Measurements from ENCODE around the gene CRMP1.

The CRMP1 gene

GRCh38 chr4:5918331-5918985 is 25.6 kb upstream of the CRMP1 start:
- Histone ChIP-seq H3K4me3 (ENCODE audit: low read length) (no peak overlapping the region), H3K9ac (ENCODE audit: low read depth, low read length) (no peak overlapping the region), H3K9me3 (replicated peaks; ENCODE audit: low read length) (no peaks in the 10 kb centered on the region), H3K27me3 (ENCODE audit: control insufficient read depth, insufficient read depth, low read length) (peaks cover 27% of the 10 kb centered on the region), H3K36me3 (ENCODE audit: insufficient read depth, low read length) (no peaks in the 10 kb centered on the region), H3K4me2 (ENCODE audit: low read length) (no peak overlapping the region), H3K4me1 (ENCODE audit: control insufficient read depth, insufficient read depth, low read length) (no peaks in the 10 kb centered on the region)

GRCh38 chr4:5917672-5918071 is 24.8 kb upstream of the CRMP1 start:
- Histone ChIP-seq H3K36me3 (ENCODE audit: insufficient read depth, low read length) (no peaks in the 10 kb centered on the region), H3K9ac (ENCODE audit: low read depth, low read length) (no peak overlapping the region), H3K9me3 (replicated peaks; ENCODE audit: low read length) (no peaks in the 10 kb centered on the region), H3K4me2 (ENCODE audit: low read length) (no peak overlapping the region), H3K4me1 (ENCODE audit: control insufficient read depth, insufficient read depth, low read length) (no peaks in the 10 kb centered on the region), H3K27me3 (ENCODE audit: control insufficient read depth, insufficient read depth, low read length) (peaks cover 27% of the 10 kb centered on the region), H3K4me3 (ENCODE audit: low read length) (no peak overlapping the region)

- Histone ChIP-seq H3K36me3 (ENCODE audit: insufficient read depth, low read length) (no peaks in the 10 kb centered on the region), H3K27me3 (ENCODE audit: control insufficient read depth, insufficient read depth, low read length) (peaks cover 23% of the 10 kb centered on the region), H3K9me3 (replicated peaks; ENCODE audit: low read length) (no peaks in the 10 kb centered on the region), H3K4me1 (ENCODE audit: control insufficient read depth, insufficient read depth, low read length) (no peaks in the 10 kb centered on the region), H3K9ac (ENCODE audit: low read depth, low read length) (no peak overlapping the region), H3K4me3 (ENCODE audit: low read length) (no peak overlapping the region), H3K4me2 (ENCODE audit: low read length) (no peak overlapping the region)
Observed at GRCh38 chr4:5916229-5916628, 23.3 kb upstream of the CRMP1 start.

DNA sequence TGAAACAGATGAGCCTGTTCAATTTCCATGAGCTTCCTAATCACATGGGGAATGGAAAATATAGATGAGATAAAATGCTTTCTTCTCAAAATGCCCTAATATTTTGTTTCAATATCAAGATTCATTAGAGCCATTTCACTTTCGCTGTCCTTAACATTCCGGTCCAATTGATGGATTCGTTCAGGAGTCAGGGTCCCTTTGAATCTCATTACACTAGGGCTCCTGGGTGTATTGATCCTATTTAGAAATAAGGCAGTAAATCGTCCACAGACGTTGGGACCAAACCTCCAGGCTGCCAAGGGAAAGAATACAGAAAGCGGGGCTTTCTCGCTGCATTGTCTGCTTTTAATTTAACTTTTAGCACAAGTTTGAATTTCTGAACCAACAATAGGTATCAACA is 20.6 kb upstream of the CRMP1 start:
- peaks cover 19% of the 10 kb centered on the region for H3K27me3 ChIP-seq (ENCODE audit: control insufficient read depth, insufficient read depth, low read length)
- no peak overlapping the region for H3K9ac ChIP-seq (ENCODE audit: low read depth, low read length)
- H3K4me3 ChIP-seq (ENCODE audit: low read length) = no peak overlapping the region
- no peaks in the 10 kb centered on the region for H3K36me3 ChIP-seq (ENCODE audit: insufficient read depth, low read length)
- H3K4me2 ChIP-seq (ENCODE audit: low read length) = no peak overlapping the region
- no peaks in the 10 kb centered on the region for H3K9me3 ChIP-seq (replicated peaks; ENCODE audit: low read length)
- no peaks in the 10 kb centered on the region for H3K4me1 ChIP-seq (ENCODE audit: control insufficient read depth, insufficient read depth, low read length)

- Histone ChIP-seq H3K9me3 (replicated peaks; ENCODE audit: low read length) (no peaks in the 10 kb centered on the region), H3K9ac (ENCODE audit: low read depth, low read length) (no peak overlapping the region), H3K36me3 (ENCODE audit: insufficient read depth, low read length) (no peaks in the 10 kb centered on the region), H3K4me3 (ENCODE audit: low read length) (no peak overlapping the region), H3K4me1 (ENCODE audit: control insufficient read depth, insufficient read depth, low read length) (no peaks in the 10 kb centered on the region), H3K27me3 (ENCODE audit: control insufficient read depth, insufficient read depth, low read length) (peaks cover 12% of the 10 kb centered on the region), H3K4me2 (ENCODE audit: low read length) (no peak overlapping the region)
Observed at GRCh38 chr4:5912614-5913019, 19.7 kb upstream of the CRMP1 start.

DNA sequence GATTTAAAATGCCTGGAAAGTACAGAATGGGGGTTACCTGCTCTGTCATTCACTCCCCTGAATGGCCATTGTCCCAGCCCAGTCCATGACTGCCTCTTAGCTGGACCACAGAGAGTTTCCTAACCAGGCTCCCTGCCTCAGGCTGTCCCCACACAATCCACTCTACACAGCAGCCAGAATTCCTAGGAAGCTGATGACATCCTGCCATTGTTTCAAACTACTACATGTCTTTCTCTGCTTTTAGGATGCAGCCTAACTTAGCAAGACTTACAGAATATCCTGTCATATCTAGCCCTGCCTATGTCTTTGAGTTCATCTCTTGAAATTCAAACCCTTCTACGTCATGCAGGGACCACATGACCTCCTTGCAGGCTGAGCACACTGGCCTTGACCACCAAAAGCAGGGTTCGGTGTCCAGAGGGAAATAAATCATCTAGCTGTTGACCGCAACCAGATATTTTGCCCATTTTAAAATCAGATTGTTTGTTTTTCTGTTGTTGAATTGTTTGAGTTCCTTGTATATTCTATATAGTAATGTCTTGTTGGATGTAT is 16.1 kb upstream of the CRMP1 start:
- Histone ChIP-seq H3K4me2 (ENCODE audit: low read length) (no peak overlapping the region), H3K4me3 (ENCODE audit: low read length) (no peak overlapping the region), H3K9me3 (replicated peaks; ENCODE audit: low read length) (no peaks in the 10 kb centered on the region), H3K27me3 (ENCODE audit: control insufficient read depth, insufficient read depth, low read length) (peaks cover 6% of the 10 kb centered on the region), H3K4me1 (ENCODE audit: control insufficient read depth, insufficient read depth, low read length) (no peaks in the 10 kb centered on the region), H3K36me3 (ENCODE audit: insufficient read depth, low read length) (no peaks in the 10 kb centered on the region), H3K9ac (ENCODE audit: low read depth, low read length) (no peak overlapping the region)

GRCh38 chr4:5906191-5906590 is 13.3 kb upstream of the CRMP1 start:
- no peak overlapping the region for H3K9ac ChIP-seq (ENCODE audit: low read depth, low read length)
- no peaks in the 10 kb centered on the region for H3K36me3 ChIP-seq (ENCODE audit: insufficient read depth, low read length)
- no peak overlapping the region for H3K4me3 ChIP-seq (ENCODE audit: low read length)
- H3K4me1 ChIP-seq (ENCODE audit: control insufficient read depth, insufficient read depth, low read length) = no peaks in the 10 kb centered on the region
- no peak overlapping the region for H3K4me2 ChIP-seq (ENCODE audit: low read length)
- peaks cover 8% of the 10 kb centered on the region for H3K27me3 ChIP-seq (ENCODE audit: control insufficient read depth, insufficient read depth, low read length)
- no peaks in the 10 kb centered on the region for H3K9me3 ChIP-seq (replicated peaks; ENCODE audit: low read length)

GRCh38 chr4:5905714-5906113 is 12.8 kb upstream of the CRMP1 start:
- no peaks in the 10 kb centered on the region for H3K4me1 ChIP-seq (ENCODE audit: control insufficient read depth, insufficient read depth, low read length)
- no peak overlapping the region for H3K9ac ChIP-seq (ENCODE audit: low read depth, low read length)
- H3K4me2 ChIP-seq (ENCODE audit: low read length) = no peak overlapping the region
- no peaks in the 10 kb centered on the region for H3K9me3 ChIP-seq (replicated peaks; ENCODE audit: low read length)
- no peaks in the 10 kb centered on the region for H3K36me3 ChIP-seq (ENCODE audit: insufficient read depth, low read length)
- H3K27me3 ChIP-seq (ENCODE audit: control insufficient read depth, insufficient read depth, low read length) = peaks cover 10% of the 10 kb centered on the region
- no peak overlapping the region for H3K4me3 ChIP-seq (ENCODE audit: low read length)

DNA sequence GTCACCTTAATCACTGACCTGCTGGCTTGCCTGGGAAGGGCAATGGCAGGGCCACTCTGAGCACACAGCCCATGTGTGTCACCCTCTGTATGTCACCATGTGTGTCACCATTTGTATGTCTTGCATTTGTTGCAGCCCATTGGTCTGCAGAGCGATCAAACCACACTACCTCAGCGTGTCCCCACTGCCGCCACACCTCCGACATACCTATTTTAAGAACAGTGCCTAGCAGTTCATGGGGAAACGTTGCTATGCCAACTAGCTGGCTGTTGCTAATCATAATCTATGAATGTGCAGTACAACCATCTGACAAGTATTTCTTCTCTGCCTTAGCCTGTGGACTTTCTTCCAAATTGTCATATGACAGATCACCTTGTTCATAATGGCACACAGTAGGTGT is 8.0 kb upstream of the CRMP1 start:
- Histone ChIP-seq H3K27me3 (ENCODE audit: control insufficient read depth, insufficient read depth, low read length) (peaks cover 48% of the 10 kb centered on the region), H3K4me3 (ENCODE audit: low read length) (no peak overlapping the region), H3K9me3 (replicated peaks; ENCODE audit: low read length) (no peaks in the 10 kb centered on the region), H3K36me3 (ENCODE audit: insufficient read depth, low read length) (no peaks in the 10 kb centered on the region), H3K4me2 (ENCODE audit: low read length) (no peak overlapping the region), H3K4me1 (ENCODE audit: control insufficient read depth, insufficient read depth, low read length) (no peaks in the 10 kb centered on the region), H3K9ac (ENCODE audit: low read depth, low read length) (no peak overlapping the region)

DNA sequence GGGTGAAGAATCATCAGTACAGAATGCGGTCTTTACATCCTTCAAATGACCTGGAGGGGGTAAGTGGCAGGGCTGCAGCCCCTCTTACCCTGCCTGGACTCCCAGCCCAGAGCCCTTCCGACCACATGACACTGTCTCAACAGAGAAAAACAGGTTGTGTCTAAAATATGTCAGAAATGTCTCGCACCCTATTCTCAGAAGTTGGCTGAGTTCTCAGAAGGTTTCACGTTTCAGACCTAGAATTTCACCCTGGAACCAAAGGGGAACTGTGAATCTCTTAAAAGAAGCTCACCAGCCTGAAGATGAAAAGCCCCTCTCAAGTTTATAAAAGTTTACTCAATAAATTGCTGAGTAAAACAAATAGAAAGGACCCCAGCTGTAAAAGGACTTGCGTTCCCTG is 7.0 kb upstream of the CRMP1 start:
- H3K36me3 ChIP-seq (ENCODE audit: insufficient read depth, low read length) = no peaks in the 10 kb centered on the region
- no peaks in the 10 kb centered on the region for H3K9me3 ChIP-seq (replicated peaks; ENCODE audit: low read length)
- peaks cover 57% of the 10 kb centered on the region for H3K27me3 ChIP-seq (ENCODE audit: control insufficient read depth, insufficient read depth, low read length)
- H3K4me3 ChIP-seq (ENCODE audit: low read length) = no peak overlapping the region
- no peak overlapping the region for H3K4me2 ChIP-seq (ENCODE audit: low read length)
- no peak overlapping the region for H3K9ac ChIP-seq (ENCODE audit: low read depth, low read length)
- H3K4me1 ChIP-seq (ENCODE audit: control insufficient read depth, insufficient read depth, low read length) = no peaks in the 10 kb centered on the region

GRCh38 chr4:5899396-5899795 is 6.5 kb upstream of the CRMP1 start:
- Histone ChIP-seq H3K36me3 (ENCODE audit: insufficient read depth, low read length) (no peaks in the 10 kb centered on the region), H3K9ac (ENCODE audit: low read depth, low read length) (no peak overlapping the region), H3K4me3 (ENCODE audit: low read length) (no peak overlapping the region), H3K4me1 (ENCODE audit: control insufficient read depth, insufficient read depth, low read length) (no peaks in the 10 kb centered on the region), H3K9me3 (replicated peaks; ENCODE audit: low read length) (no peaks in the 10 kb centered on the region), H3K4me2 (ENCODE audit: low read length) (no peak overlapping the region), H3K27me3 (ENCODE audit: control insufficient read depth, insufficient read depth, low read length) (peaks cover 62% of the 10 kb centered on the region)

DNA sequence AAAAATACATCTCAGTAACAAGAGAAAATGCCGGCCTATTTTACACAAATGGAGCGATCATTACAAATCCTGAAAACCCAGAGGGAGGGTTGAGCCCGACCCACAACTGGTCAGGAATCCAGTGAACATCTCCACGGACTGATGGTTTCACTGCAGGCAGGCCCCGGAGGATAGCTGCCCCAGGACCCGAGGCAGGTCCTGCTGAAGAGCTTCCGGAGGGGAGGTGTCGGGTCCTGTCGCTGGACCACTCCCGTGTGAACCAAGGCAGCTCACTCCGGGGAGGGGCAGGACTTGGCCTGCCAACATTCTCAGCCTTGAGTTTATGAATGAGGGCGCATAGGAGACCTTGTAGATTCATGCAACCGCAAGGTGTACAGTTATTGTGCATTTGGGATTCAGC is 4.8 kb upstream of the CRMP1 start:
- Histone ChIP-seq H3K4me2 (ENCODE audit: low read length) (no peak overlapping the region), H3K4me1 (ENCODE audit: control insufficient read depth, insufficient read depth, low read length) (no peaks in the 10 kb centered on the region), H3K9ac (ENCODE audit: low read depth, low read length) (no peak overlapping the region), H3K4me3 (ENCODE audit: low read length) (no peak overlapping the region), H3K27me3 (ENCODE audit: control insufficient read depth, insufficient read depth, low read length) (peaks cover 70% of the 10 kb centered on the region), H3K36me3 (ENCODE audit: insufficient read depth, low read length) (no peaks in the 10 kb centered on the region), H3K9me3 (replicated peaks; ENCODE audit: low read length) (no peaks in the 10 kb centered on the region)
